ENCODE results near the gene CCDC106. TPM values are rescaled to one million over a fixed set of nuclear protein-coding genes. Genes with fewer than 3 reads are reported as not detected.
A peak's percentile ranks its signal among the peaks of the same experiment; 100 is the strongest.

CCDC106 gene
- total RNA-seq, 1 experiment from 2014 or later, result 21.1 TPM

- TF ChIP-seq, protein P1, sequence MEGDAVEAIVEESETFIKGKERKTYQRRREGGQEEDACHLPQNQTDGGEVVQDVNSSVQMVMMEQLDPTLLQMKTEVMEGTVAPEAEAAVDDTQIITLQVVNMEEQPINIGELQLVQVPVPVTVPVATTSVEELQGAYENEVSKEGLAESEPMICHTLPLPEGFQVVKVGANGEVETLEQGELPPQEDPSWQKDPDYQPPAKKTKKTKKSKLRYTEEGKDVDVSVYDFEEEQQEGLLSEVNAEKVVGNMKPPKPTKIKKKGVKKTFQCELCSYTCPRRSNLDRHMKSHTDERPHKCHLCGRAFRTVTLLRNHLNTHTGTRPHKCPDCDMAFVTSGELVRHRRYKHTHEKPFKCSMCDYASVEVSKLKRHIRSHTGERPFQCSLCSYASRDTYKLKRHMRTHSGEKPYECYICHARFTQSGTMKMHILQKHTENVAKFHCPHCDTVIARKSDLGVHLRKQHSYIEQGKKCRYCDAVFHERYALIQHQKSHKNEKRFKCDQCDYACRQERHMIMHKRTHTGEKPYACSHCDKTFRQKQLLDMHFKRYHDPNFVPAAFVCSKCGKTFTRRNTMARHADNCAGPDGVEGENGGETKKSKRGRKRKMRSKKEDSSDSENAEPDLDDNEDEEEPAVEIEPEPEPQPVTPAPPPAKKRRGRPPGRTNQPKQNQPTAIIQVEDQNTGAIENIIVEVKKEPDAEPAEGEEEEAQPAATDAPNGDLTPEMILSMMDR (IDR thresholded peaks at IDR 0.05), result no peak
- TF ChIP-seq ZNF317 (CRISPR knock-in tag; IDR thresholded peaks at IDR 0.05; ENCODE audit: borderline replicate concordance, low read depth), result no peak
Observed at GRCh38 chr19:55635856-55636440, 12.1 kb upstream of the CCDC106 start (continued).

- Mint-ChIP-seq H3K27ac (peak overlapping the region; percentile 82), H3K4me3 (peak overlapping the region; percentile 100), H3K36me3 (peaks cover 16% of the 10 kb centered on the region), H3K4me1 (peaks cover 32% of the 10 kb centered on the region), H3K9me3 (peaks cover 4% of the 10 kb centered on the region), H3K27me3 (ENCODE audit: low read depth) (peaks cover 9% of the 10 kb centered on the region)
- TF ChIP-seq, protein P2, sequence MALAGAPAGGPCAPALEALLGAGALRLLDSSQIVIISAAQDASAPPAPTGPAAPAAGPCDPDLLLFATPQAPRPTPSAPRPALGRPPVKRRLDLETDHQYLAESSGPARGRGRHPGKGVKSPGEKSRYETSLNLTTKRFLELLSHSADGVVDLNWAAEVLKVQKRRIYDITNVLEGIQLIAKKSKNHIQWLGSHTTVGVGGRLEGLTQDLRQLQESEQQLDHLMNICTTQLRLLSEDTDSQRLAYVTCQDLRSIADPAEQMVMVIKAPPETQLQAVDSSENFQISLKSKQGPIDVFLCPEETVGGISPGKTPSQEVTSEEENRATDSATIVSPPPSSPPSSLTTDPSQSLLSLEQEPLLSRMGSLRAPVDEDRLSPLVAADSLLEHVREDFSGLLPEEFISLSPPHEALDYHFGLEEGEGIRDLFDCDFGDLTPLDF (CRISPR knock-in tag; IDR thresholded peaks at IDR 0.05), result no peak
- TF ChIP-seq ETV6 (CRISPR knock-in tag; IDR thresholded peaks at IDR 0.05) (no peak), ATF1 (CRISPR knock-in tag; IDR thresholded peaks at IDR 0.05) (no peak), ESRRA (CRISPR knock-in tag; IDR thresholded peaks at IDR 0.05; ENCODE audit: borderline replicate concordance) (no peak), ZNF138 (CRISPR knock-in tag; conservative IDR thresholded peaks at IDR 0.05) (no peak), JAZF1 (CRISPR knock-in tag; IDR thresholded peaks at IDR 0.05) (no peak), PREB (CRISPR knock-in tag; IDR thresholded peaks at IDR 0.05; ENCODE audit: borderline replicate concordance) (no peak), IRF2 (CRISPR knock-in tag; IDR thresholded peaks at IDR 0.05; ENCODE audit: borderline replicate concordance, low read depth) (no peak), GTF2I (CRISPR knock-in tag; conservative IDR thresholded peaks at IDR 0.05) (no peak), GRHL2 (CRISPR knock-in tag; IDR thresholded peaks at IDR 0.05; ENCODE audit: insufficient replicate concordance, severe bottlenecking) (no peak)
- TF ChIP-seq, protein P3, sequence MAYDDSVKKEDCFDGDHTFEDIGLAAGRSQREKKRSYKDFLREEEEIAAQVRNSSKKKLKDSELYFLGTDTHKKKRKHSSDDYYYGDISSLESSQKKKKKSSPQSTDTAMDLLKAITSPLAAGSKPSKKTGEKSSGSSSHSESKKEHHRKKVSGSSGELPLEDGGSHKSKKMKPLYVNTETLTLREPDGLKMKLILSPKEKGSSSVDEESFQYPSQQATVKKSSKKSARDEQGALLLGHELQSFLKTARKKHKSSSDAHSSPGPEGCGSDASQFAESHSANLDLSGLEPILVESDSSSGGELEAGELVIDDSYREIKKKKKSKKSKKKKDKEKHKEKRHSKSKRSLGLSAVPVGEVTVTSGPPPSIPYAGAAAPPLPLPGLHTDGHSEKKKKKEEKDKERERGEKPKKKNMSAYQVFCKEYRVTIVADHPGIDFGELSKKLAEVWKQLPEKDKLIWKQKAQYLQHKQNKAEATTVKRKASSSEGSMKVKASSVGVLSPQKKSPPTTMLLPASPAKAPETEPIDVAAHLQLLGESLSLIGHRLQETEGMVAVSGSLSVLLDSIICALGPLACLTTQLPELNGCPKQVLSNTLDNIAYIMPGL (CRISPR knock-in tag; IDR thresholded peaks at IDR 0.05), result no peak
- TF ChIP-seq, protein P4, sequence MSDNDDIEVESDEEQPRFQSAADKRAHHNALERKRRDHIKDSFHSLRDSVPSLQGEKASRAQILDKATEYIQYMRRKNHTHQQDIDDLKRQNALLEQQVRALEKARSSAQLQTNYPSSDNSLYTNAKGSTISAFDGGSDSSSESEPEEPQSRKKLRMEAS (CRISPR knock-in tag; IDR thresholded peaks at IDR 0.05), result no peak
- TF ChIP-seq, protein P5, sequence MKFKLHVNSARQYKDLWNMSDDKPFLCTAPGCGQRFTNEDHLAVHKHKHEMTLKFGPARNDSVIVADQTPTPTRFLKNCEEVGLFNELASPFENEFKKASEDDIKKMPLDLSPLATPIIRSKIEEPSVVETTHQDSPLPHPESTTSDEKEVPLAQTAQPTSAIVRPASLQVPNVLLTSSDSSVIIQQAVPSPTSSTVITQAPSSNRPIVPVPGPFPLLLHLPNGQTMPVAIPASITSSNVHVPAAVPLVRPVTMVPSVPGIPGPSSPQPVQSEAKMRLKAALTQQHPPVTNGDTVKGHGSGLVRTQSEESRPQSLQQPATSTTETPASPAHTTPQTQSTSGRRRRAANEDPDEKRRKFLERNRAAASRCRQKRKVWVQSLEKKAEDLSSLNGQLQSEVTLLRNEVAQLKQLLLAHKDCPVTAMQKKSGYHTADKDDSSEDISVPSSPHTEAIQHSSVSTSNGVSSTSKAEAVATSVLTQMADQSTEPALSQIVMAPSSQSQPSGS (CRISPR knock-in tag; IDR thresholded peaks at IDR 0.05; ENCODE audit: borderline replicate concordance, low read depth), result no peak
- TF ChIP-seq, protein P6, sequence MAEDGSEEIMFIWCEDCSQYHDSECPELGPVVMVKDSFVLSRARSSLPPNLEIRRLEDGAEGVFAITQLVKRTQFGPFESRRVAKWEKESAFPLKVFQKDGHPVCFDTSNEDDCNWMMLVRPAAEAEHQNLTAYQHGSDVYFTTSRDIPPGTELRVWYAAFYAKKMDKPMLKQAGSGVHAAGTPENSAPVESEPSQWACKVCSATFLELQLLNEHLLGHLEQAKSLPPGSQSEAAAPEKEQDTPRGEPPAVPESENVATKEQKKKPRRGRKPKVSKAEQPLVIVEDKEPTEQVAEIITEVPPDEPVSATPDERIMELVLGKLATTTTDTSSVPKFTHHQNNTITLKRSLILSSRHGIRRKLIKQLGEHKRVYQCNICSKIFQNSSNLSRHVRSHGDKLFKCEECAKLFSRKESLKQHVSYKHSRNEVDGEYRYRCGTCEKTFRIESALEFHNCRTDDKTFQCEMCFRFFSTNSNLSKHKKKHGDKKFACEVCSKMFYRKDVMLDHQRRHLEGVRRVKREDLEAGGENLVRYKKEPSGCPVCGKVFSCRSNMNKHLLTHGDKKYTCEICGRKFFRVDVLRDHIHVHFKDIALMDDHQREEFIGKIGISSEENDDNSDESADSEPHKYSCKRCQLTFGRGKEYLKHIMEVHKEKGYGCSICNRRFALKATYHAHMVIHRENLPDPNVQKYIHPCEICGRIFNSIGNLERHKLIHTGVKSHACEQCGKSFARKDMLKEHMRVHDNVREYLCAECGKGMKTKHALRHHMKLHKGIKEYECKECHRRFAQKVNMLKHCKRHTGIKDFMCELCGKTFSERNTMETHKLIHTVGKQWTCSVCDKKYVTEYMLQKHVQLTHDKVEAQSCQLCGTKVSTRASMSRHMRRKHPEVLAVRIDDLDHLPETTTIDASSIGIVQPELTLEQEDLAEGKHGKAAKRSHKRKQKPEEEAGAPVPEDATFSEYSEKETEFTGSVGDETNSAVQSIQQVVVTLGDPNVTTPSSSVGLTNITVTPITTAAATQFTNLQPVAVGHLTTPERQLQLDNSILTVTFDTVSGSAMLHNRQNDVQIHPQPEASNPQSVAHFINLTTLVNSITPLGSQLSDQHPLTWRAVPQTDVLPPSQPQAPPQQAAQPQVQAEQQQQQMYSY (CRISPR knock-in tag; IDR thresholded peaks at IDR 0.05), result no peak
- ChIA-PET POLR2A (no interaction called here), CTCF (interaction anchor here (1.0 to 2.9 kb wide), 5 partner anchors 12 to 169 kb away, joined by 3 to 10 read pairs (median 4); partner anchors contain the start of genes ZNF784 and ZNF865)
- DNase-seq (ENCODE audit: low spot score), result no peak
- ATAC-seq, result no peak
Observed at GRCh38 chr19:55636723-55637122, 11.3 kb upstream of the CCDC106 start.

Data from WTC11 (cell line).